ENCODE results near the gene KLHDC8B. TPM values are rescaled to one million over a fixed set of nuclear protein-coding genes. Genes with fewer than 3 reads are reported as not detected.

The KLHDC8B gene
- total RNA-seq, 1 experiment from 2014 or later, result 1.7 TPM

DNA sequence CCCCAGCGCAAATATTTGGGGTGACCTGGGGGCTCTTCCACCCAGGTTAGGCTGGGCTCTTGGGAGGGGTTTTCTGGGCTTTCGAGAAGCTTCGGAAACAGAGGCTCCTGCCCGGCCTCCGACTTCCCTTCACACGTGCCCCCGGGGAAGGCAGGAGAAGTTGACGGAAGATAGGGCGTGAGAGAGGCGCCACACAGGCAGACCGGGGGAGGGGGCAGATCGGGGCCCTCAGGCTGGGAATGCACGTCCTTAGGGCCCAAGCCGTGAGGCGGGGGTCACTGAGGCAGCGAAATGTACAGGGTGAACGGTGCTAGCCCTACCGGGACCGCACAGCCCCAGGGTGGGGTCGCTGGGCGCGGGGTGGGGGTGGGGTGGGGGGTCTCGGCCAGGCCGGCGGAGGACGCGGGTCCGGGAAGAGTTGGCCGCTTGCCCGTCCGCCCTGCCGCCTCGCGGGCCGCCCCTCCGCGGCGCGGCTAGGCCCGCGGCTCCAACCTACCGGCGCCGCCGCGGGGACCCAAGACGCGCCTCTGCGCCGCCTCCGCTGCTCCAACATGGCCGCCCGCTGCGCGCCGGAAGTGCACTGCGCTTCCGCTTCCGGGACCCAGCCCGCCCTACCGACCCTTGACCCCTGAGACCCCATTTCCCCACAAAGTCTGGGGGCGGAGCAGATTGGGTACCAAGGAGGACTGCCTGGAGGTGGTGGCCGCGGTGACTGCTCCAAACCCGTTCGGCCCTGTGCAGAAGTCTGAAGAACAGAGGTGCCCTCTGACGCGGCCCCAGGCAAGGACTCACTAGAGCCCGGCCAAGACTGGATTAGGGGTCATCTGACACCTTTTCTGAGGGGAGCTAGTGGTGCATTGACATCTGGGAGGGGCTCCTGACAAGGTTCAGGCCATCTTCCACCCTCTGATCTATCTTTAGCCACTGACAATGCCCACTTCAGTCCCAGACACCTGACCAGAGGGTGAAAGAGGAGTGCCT, 5.3 kb upstream of the KLHDC8B start, which contains the start of gene CCDC71:
TSS of gene CCDC71 (minus strand) at position 561 of the 981 bp plus-strand sequence. CDS start 2,123 bp downstream, outside the sequence.
- TF ChIP-seq, protein P1, sequence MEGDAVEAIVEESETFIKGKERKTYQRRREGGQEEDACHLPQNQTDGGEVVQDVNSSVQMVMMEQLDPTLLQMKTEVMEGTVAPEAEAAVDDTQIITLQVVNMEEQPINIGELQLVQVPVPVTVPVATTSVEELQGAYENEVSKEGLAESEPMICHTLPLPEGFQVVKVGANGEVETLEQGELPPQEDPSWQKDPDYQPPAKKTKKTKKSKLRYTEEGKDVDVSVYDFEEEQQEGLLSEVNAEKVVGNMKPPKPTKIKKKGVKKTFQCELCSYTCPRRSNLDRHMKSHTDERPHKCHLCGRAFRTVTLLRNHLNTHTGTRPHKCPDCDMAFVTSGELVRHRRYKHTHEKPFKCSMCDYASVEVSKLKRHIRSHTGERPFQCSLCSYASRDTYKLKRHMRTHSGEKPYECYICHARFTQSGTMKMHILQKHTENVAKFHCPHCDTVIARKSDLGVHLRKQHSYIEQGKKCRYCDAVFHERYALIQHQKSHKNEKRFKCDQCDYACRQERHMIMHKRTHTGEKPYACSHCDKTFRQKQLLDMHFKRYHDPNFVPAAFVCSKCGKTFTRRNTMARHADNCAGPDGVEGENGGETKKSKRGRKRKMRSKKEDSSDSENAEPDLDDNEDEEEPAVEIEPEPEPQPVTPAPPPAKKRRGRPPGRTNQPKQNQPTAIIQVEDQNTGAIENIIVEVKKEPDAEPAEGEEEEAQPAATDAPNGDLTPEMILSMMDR (IDR thresholded peaks at IDR 0.05; ENCODE audit: unreplicated experiment), result no peak
- H3K27me3 Mint-ChIP-seq (ENCODE audit: insufficient read depth, unreplicated experiment), result no peaks in the 10 kb centered on the region
- no TSS peak for BruUV-seq (replicated peaks)
- H3K4me1 Mint-ChIP-seq (ENCODE audit: insufficient read depth, unreplicated experiment), result peaks cover 15% of the 10 kb centered on the region
- CTCF ChIA-PET, result interaction anchor here (1.5 kb wide), 1 partner anchor 174 kb away, joined by 4 read pairs; the partner anchor contains the start of gene USP4
- POLR2A ChIA-PET, result interaction anchor here (0.5 to 2.0 kb wide), 11 partner anchors 9 to 190 kb away, joined by 3 to 15 read pairs (median 4); partner anchors contain the start of genes DALRD3, LAMB2, QRICH1 and USP19
- H3K4me3 Mint-ChIP-seq (ENCODE audit: unreplicated experiment), result peak within 1 kb of the TSS; percentile 84
- H3K27ac Mint-ChIP-seq (ENCODE audit: low read depth, unreplicated experiment), result peak within 1 kb of the TSS; percentile 85
- peaks cover 18% of the 10 kb centered on the region for H3K36me3 Mint-ChIP-seq (ENCODE audit: insufficient read depth, unreplicated experiment)
- intact Hi-C loops (cut with micrococcal nuclease), result no loop called here
- DNase-seq (ENCODE audit: unreplicated experiment), result peak; percentile 63
- H3K9me3 Mint-ChIP-seq (ENCODE audit: unreplicated experiment), result no peaks in the 10 kb centered on the region

DNA sequence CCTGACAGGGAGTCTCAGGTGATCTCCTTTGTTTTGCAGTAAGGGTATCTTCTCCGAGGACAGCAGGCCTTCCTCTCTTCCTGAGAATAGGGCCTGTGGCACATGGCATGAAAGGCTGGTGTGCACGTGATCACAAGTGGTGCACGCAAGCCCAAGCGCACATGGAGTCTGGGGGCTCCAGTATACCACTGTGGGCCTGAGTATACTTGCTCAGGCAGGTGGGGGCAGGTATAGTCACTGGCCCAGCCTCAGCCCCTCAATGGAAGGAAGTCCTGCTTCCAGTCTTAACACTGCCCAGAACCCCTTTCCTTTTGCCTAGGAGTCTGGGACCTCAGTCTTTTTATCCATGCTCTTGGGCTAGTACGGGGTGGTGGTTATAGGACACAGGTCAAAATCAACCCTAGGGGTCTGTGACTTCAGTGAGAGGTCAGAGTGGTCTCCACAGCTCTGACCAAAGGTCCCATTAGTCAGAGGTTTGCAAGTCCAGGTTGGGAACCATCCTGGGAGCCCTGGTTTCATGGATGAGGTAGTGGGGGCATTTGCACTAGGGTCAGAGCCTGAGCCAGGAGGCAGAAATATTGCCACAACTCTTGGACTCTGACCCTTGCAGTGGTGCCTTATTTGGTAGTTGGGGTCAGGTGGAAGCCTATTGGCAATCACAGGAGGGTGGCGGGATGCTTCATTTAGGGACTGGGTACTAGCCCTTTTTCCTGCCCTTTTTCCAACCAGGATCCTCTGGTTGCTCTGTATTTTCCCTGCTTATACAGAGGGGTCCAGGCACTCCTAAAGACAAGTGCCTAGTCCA, 4.4 kb upstream of the KLHDC8B start:
- POLR2A ChIA-PET, result interaction anchor here (0.8 to 1.8 kb wide), 3 partner anchors 9 to 72 kb away, joined by 3 to 8 read pairs (median 5); no protein-coding TSS in a partner anchor

DNA sequence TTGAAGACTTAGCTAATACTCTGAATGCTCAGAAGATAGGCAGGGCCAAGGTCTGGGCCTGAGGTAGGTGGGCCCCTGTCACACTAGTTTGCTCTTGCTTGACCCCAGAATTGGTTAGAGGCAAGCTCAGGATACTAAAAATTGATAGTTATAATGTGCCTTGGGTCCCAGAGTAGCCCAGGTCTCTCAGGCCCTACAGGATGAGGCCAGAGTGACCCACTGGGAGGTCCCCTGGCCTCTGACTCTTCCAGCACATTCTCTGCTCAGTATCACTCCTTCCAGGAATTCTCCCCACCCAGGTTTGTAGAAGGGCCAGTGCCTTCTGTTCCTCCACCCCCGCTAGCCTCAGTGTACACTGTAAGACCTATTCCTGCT, 667 bp upstream of the KLHDC8B start:
- no peak for DNase-seq (ENCODE audit: unreplicated experiment)
- no TSS peak for BruUV-seq (replicated peaks)
- H3K27ac Mint-ChIP-seq (ENCODE audit: low read depth, unreplicated experiment), result peak overlapping the region; percentile 89
- no peaks in the 10 kb centered on the region for H3K36me3 Mint-ChIP-seq (ENCODE audit: insufficient read depth, unreplicated experiment)
- H3K27me3 Mint-ChIP-seq (ENCODE audit: insufficient read depth, unreplicated experiment), result no peaks in the 10 kb centered on the region
- H3K4me3 Mint-ChIP-seq (ENCODE audit: unreplicated experiment), result peak overlapping the region; percentile 73
- H3K4me1 Mint-ChIP-seq (ENCODE audit: insufficient read depth, unreplicated experiment), result peaks cover 6% of the 10 kb centered on the region
- no peaks in the 10 kb centered on the region for H3K9me3 Mint-ChIP-seq (ENCODE audit: unreplicated experiment)
- intact Hi-C loops (cut with micrococcal nuclease), result loop anchor here (1.0 to 5.0 kb wide), 2 partner anchors 127 to 279 kb away; no protein-coding TSS in a partner anchor
- ChIA-PET CTCF (interaction anchor here (0.5 to 2.8 kb wide), 23 partner anchors 9 to 428 kb away, joined by 3 to 20 read pairs (median 4); partner anchors contain the start of gene USP4), POLR2A (interaction anchor here (0.6 to 1.7 kb wide), 9 partner anchors 38 to 1122 kb away, joined by 3 to 5 read pairs (median 3); partner anchors contain the start of genes IFRD2, LAMB2 and USP19)
- TF ChIP-seq, protein P1 (IDR thresholded peaks at IDR 0.05; ENCODE audit: unreplicated experiment), result no peak

More for the DNA sequence above, 4.4 kb upstream of the KLHDC8B start:
- intact Hi-C loops (cut with micrococcal nuclease), result no loop called here
- TF ChIP-seq, protein P1 (IDR thresholded peaks at IDR 0.05; ENCODE audit: unreplicated experiment), result no peak
- H3K36me3 Mint-ChIP-seq (ENCODE audit: insufficient read depth, unreplicated experiment), result peaks cover 18% of the 10 kb centered on the region
- H3K27me3 Mint-ChIP-seq (ENCODE audit: insufficient read depth, unreplicated experiment), result no peaks in the 10 kb centered on the region
- H3K27ac Mint-ChIP-seq (ENCODE audit: low read depth, unreplicated experiment), result peak overlapping the region; percentile 85
- H3K4me1 Mint-ChIP-seq (ENCODE audit: insufficient read depth, unreplicated experiment), result peaks cover 16% of the 10 kb centered on the region
- no peak for DNase-seq (ENCODE audit: unreplicated experiment)
- no peaks in the 10 kb centered on the region for H3K9me3 Mint-ChIP-seq (ENCODE audit: unreplicated experiment)
- CTCF ChIA-PET, result no interaction called here
- TSS peak; percentile 55 for BruUV-seq (replicated peaks)
- H3K4me3 Mint-ChIP-seq (ENCODE audit: unreplicated experiment), result peak overlapping the region; percentile 84

Data from MCF 10A (cell line).